H1 (cell line): Measurements from ENCODE around the gene HDHD2. TPM values are rescaled to one million over a fixed set of nuclear protein-coding genes. Genes with fewer than 3 reads are reported as not detected.

Source experiments
- CTCF ChIA-PET: fragments of 300-600 bp; sonication (Branson Sonifier 250); formaldehyde crosslinking; loops from one replicate; lab custom pipeline; 2021; ENCODE audit not compliant: partially characterized antibody; lab: Charles Lee
- POLR2A ChIA-PET: fragments of 300-600 bp; sonication (Branson Sonifier 250); formaldehyde crosslinking; loops from one replicate; lab custom pipeline; 2021; ENCODE audit warnings: inconsistent platforms; ENCODE audit not compliant: partially characterized antibody; lab: Charles Lee
- DNase-seq, 2 experiments: peaks; one replicate each; pipeline versions ENCODE4 v3.0.0 to v3.0.0-alpha.2; 2010 to 2022; ENCODE audit warnings: low spot score in 2 of 2, low read depth in 1 of 2, mixed read lengths in 1 of 2
- FAIRE-seq: peaks from 2 replicates; lab custom pipeline; 2011; peaks lifted over from hg19 to GRCh38; lab: Jason Lieb, UNC
- H2AFZ ChIP-seq: 2 replicates; pipeline ENCODE4 v1.8.1; 2012; ENCODE audit warnings: low read length, inconsistent platforms
- H2AK5ac ChIP-seq: 2 replicates; pipeline ENCODE4 v1.6.1; 2013; ENCODE audit warnings: low read depth, low read length
- H2BK120ac ChIP-seq: replicated peaks from 2 replicates; pipeline ENCODE3; 2013; ENCODE audit warnings: low read depth, low read length, inconsistent platforms
- H2BK12ac ChIP-seq: 2 replicates; pipeline ENCODE4 v1.6.1; 2013; ENCODE audit warnings: low read depth, low read length
- H2BK15ac ChIP-seq: 2 replicates; pipeline ENCODE4 v1.6.1; 2013; ENCODE audit warnings: low read length
- H2BK20ac ChIP-seq: 2 replicates; pipeline ENCODE4 v1.6.1; 2013; ENCODE audit warnings: low read length
- H2BK5ac ChIP-seq: 2 replicates; pipeline ENCODE4 v1.6.1; 2013; ENCODE audit warnings: low read depth, low read length
- H3K14ac ChIP-seq: 2 replicates; pipeline ENCODE4 v1.6.1; 2013; ENCODE audit warnings: inconsistent platforms; ENCODE audit not compliant: insufficient read length
- H3K18ac ChIP-seq: 2 replicates; pipeline ENCODE4 v1.6.1; 2013; ENCODE audit warnings: low read length; ENCODE audit errors: extremely low read depth
- H3K23ac ChIP-seq: 2 replicates; pipeline ENCODE4 v1.6.1; 2013; ENCODE audit warnings: inconsistent platforms; ENCODE audit not compliant: insufficient read length
- H3K23me2 ChIP-seq: 2 replicates; pipeline ENCODE4 v1.6.1; 2013; ENCODE audit warnings: low read depth, low read length
- H3K27ac ChIP-seq: 2 replicates; pipeline ENCODE4 v1.6.1; 2011; ENCODE audit warnings: low read depth, low read length, inconsistent platforms
- H3K27me3 ChIP-seq, 4 experiments: replicated peaks in 1 of 4; 1 replicate in 1 of 4; 2 replicates in 3 of 4; pipeline versions ENCODE4 v1.6.1 to v1.8.1; 2011 to 2013; ENCODE audit warnings: low read length in 3 of 4, mild to moderate bottlenecking in 3 of 4, inconsistent platforms in 2 of 4, mixed read lengths in 2 of 4, moderate library complexity in 1 of 4; ENCODE audit not compliant: control insufficient read depth in 3 of 4, insufficient read depth in 3 of 4; ENCODE audit errors: extremely low read depth in 1 of 4
- H3K36me3 ChIP-seq, 4 experiments: 2 replicates each; pipeline versions ENCODE4 v1.6.1 to v1.8.1; 2011 to 2013; ENCODE audit warnings: mild to moderate bottlenecking in 4 of 4, low read length in 3 of 4, moderate library complexity in 2 of 4, control low read depth in 1 of 4, inconsistent platforms in 1 of 4; ENCODE audit not compliant: insufficient read depth in 4 of 4, control insufficient read depth in 2 of 4
- H3K4ac ChIP-seq: replicated peaks from 2 replicates; pipeline ENCODE3; 2013; ENCODE audit warnings: low read length, low read depth, mixed read lengths, inconsistent platforms; ENCODE audit not compliant: insufficient read length
- H3K4me1 ChIP-seq, 4 experiments: replicated peaks in 1 of 4; 1 replicate in 1 of 4; 2 replicates in 3 of 4; pipeline versions ENCODE4 v1.6.1 to v1.8.1; 2011 to 2013; ENCODE audit warnings: low read length in 3 of 4, inconsistent platforms in 2 of 4, mixed read lengths in 1 of 4; ENCODE audit not compliant: insufficient read depth in 4 of 4, control insufficient read depth in 3 of 4
- H3K4me2 ChIP-seq, 2 experiments: 2 replicates each; pipeline versions ENCODE4 v1.6.1 to v1.8.1; 2011 to 2013; ENCODE audit warnings: low read depth in 2 of 2, low read length in 2 of 2, control low read depth in 1 of 2, inconsistent platforms in 1 of 2, mild to moderate bottlenecking in 1 of 2; ENCODE audit not compliant: insufficient read depth in 1 of 2
- H3K4me3 ChIP-seq, 4 experiments: fragments of 200-600, 300-600 bp in 1 of 4; sonication (generic), shearing (Covaris generic), sonication (Bioruptor Twin) in 1 of 4; 2 replicates each; pipeline versions ENCODE4 v1.5.1 to v1.8.1; 2011 to 2016; ENCODE audit warnings: low read length in 4 of 4, low read depth in 3 of 4, control low read depth in 2 of 4, inconsistent platforms in 2 of 4, mild to moderate bottlenecking in 2 of 4, mixed read lengths in 1 of 4, moderate library complexity in 1 of 4; ENCODE audit not compliant: insufficient read depth in 2 of 4; ENCODE audit errors: extremely low read depth in 1 of 4
- H3K56ac ChIP-seq: replicated peaks from 2 replicates; pipeline ENCODE3; 2013; ENCODE audit warnings: low read depth, mild to moderate bottlenecking, mixed read lengths, low read length, inconsistent platforms; ENCODE audit not compliant: insufficient read length
- H3K79me1 ChIP-seq: 2 replicates; pipeline ENCODE4 v1.6.1; 2013; ENCODE audit warnings: low read depth, low read length, control low read depth
- H3K79me2 ChIP-seq, 2 experiments: 2 replicates each; pipeline versions ENCODE4 v1.6.1 to v1.8.1; 2012 to 2013; ENCODE audit warnings: low read length in 2 of 2, mild to moderate bottlenecking in 2 of 2, inconsistent platforms in 1 of 2; ENCODE audit not compliant: insufficient read depth in 2 of 2, control insufficient read depth in 1 of 2
- H3K9ac ChIP-seq, 4 experiments: replicated peaks in 1 of 4; 1 replicate in 1 of 4; 2 replicates in 3 of 4; pipeline versions ENCODE4 v1.6.1 to v1.8.1; 2011 to 2013; ENCODE audit warnings: low read depth in 3 of 4, low read length in 3 of 4, control low read depth in 2 of 4, mild to moderate bottlenecking in 2 of 4, moderate library complexity in 2 of 4, inconsistent platforms in 1 of 4; ENCODE audit errors: extremely low read depth in 1 of 4
- H3K9me3 ChIP-seq, 2 experiments: 2 replicates each; pipeline versions ENCODE4 v1.6.1 to v1.8.1; 2012 to 2013; ENCODE audit warnings: mild to moderate bottlenecking in 2 of 2, moderate library complexity in 2 of 2, control low read depth in 1 of 2, inconsistent platforms in 1 of 2, low read depth in 1 of 2, low read length in 1 of 2, mixed read lengths in 1 of 2; ENCODE audit not compliant: insufficient read depth in 2 of 2
- H4K20me1 ChIP-seq, 2 experiments: replicated peaks in 1 of 2; 2 replicates each; pipeline versions ENCODE3 to v1.8.1; 2011 to 2013; ENCODE audit warnings: inconsistent platforms in 2 of 2, low read length in 2 of 2, mild to moderate bottlenecking in 1 of 2; ENCODE audit not compliant: insufficient read depth in 2 of 2, control insufficient read depth in 1 of 2
- H4K5ac ChIP-seq: 2 replicates; pipeline ENCODE4 v1.6.1; 2013; ENCODE audit warnings: low read length, low read depth, mixed read lengths, inconsistent platforms; ENCODE audit not compliant: insufficient read length
- H4K8ac ChIP-seq: 2 replicates; pipeline ENCODE4 v1.8.0; 2013; ENCODE audit warnings: mild to moderate bottlenecking, moderate library complexity, low read length, inconsistent platforms; ENCODE audit not compliant: insufficient read depth; ENCODE audit errors: extremely low read depth
- H4K91ac ChIP-seq: replicated peaks from 2 replicates; pipeline ENCODE3; 2013; ENCODE audit warnings: low read length, mixed read lengths, inconsistent platforms; ENCODE audit not compliant: insufficient read length
- MAX ChIP-seq: IDR thresholded peaks from 2 replicates; pipeline ENCODE4 v1.6.1; 2012; ENCODE audit warnings: inconsistent platforms
- RBBP5 ChIP-seq: IDR thresholded peaks from 2 replicates; pipeline ENCODE4 v1.7.1; 2012; ENCODE audit warnings: low read depth, mild to moderate bottlenecking, inconsistent platforms, low read length, moderate library complexity, borderline replicate concordance
- SAP30 ChIP-seq: fragments of 300-600 bp; sonication (generic); IDR thresholded peaks from 2 replicates; pipeline ENCODE4 v1.7.1; 2012; ENCODE audit warnings: low read length, moderate library complexity, mild to moderate bottlenecking, inconsistent platforms; ENCODE audit not compliant: insufficient read depth, insufficient replicate concordance
- SIRT6 ChIP-seq: IDR thresholded peaks from one replicate; pipeline ENCODE4 v1.7.1; 2012; ENCODE audit warnings: low read length, inconsistent platforms
- TCF12 ChIP-seq: IDR thresholded peaks from 2 replicates; pipeline ENCODE4 v1.6.1; 2011; ENCODE audit warnings: low read depth, mild to moderate bottlenecking, low read length
- WGBS, 2 experiments: shearing (Covaris generic) in 1 of 2; methylation state at CpG; one replicate each; pipeline versions ENCODE4 v1.1.6 to v1.1.7; 2013 to 2015; ENCODE audit warnings: low lambda C conversion rate in 2 of 2, mixed read lengths in 2 of 2, inconsistent platforms in 1 of 2, low coverage in 1 of 2, missing lambda C conversion rate in 1 of 2; ENCODE audit not compliant: insufficient replicate concordance in 2 of 2, insufficient coverage in 1 of 2, insufficient read length in 1 of 2; ENCODE audit errors: extremely low coverage in 1 of 2, missing lambda C conversion rate in 1 of 2; 5-methylcytosine and 5-hydroxymethylcytosine counted together
- polyA plus RNA-seq, 7 experiments: library from polyadenylated mRNA; depleted of rRNA in 3 of 7; stranded (reverse) in 5 of 7; unstranded in 2 of 7; fragments of >200 nt in 5 of 7; fragments of 200-250 nt in 2 of 7; gene quantifications; 1 replicate in 5 of 7; 2 replicates in 1 of 7; 4 replicates in 1 of 7; pipeline versions ENCODE4 v1.2.1 to v1.2.3, GENCODE V29; 2011 to 2013; ENCODE audit warnings: missing spikeins in 2 of 7, mixed read lengths in 2 of 7
- total RNA-seq: library from RNA; stranded (reverse); fragmentation: NEBNext Ultra II Directional; extraction: Animal tissue kit (Norgen Biotek cat#: 25700); gene quantifications from 2 replicates; pipeline ENCODE4 v1.2.1, GENCODE V29; 2021
- TF ChIP-seq, protein P1 (sequence below): IDR thresholded peaks from 2 replicates; pipeline ENCODE4 v1.6.1; 2011; ENCODE audit warnings: low read length, improper control_type of control experiment

The HDHD2 gene
- total and polyA plus RNA-seq, 2 of the 8 experiments (the other 6 are each of a cell fraction or from before 2014, with no cell fraction given) = 16.7 to 42.7 TPM

- H3K4ac ChIP-seq = peak overlapping the region; percentile 90
- H3K36me3 ChIP-seq = peaks cover 0 to 21% (median 4%) of the 10 kb centered on the region in 4 experiments; a peak in 3 of 8 replicates
- peak overlapping the region; percentile 84; the same call in 1 of the 2 replicates for H2BK5ac ChIP-seq
- H2BK12ac ChIP-seq = 0 out of 2 replicates have a peak overlapping the region, but pooled peaks have one; percentile 53
- H3K18ac ChIP-seq = peak overlapping the region; percentile 97; the same call in 1 of the 2 replicates
- H2BK120ac ChIP-seq = no peak overlapping the region
- ChIA-PET CTCF (interaction anchor here (0.6 to 1.9 kb wide), 7 partner anchors 37 to 507 kb away, joined by 3 to 10 read pairs (median 5); no protein-coding TSS in a partner anchor), POLR2A (interaction anchor here (0.6 to 2.8 kb wide), 7 partner anchors 8 to 112 kb away, joined by 3 to 10 read pairs (median 3); no protein-coding TSS in a partner anchor)
- FAIRE-seq = no peak
- DNase-seq = no peak
- peak overlapping the region; percentile 91 for H4K5ac ChIP-seq
- H3K23ac ChIP-seq = no peak overlapping the region
- H3K79me1 ChIP-seq = peaks cover 2% of the 10 kb centered on the region; the same call in 1 of the 2 replicates
- H3K27ac ChIP-seq = peak overlapping the region; percentile 76
- H4K8ac ChIP-seq = peak overlapping the region; percentile 96; the same call in 1 of the 2 replicates
- H3K4me1 ChIP-seq = peaks cover 0 to 2% (median 1%) of the 10 kb centered on the region in 4 experiments; a peak in 4 of 7 replicates
- H2AFZ ChIP-seq = peak overlapping the region; percentile 87; the same call in 1 of the 2 replicates
- H2AK5ac ChIP-seq = no peak overlapping the region
- peak overlapping the region; percentile 70 to 91 (median 86) for H3K4me3 ChIP-seq
- no peaks in the 10 kb centered on the region for H3K27me3 ChIP-seq
- H3K79me2 ChIP-seq = peaks cover 7 to 39% of the 10 kb centered on the region in 2 experiments; a peak in 3 of 4 replicates
- H2BK20ac ChIP-seq = no peak overlapping the region
- H2BK15ac ChIP-seq = no peak overlapping the region
- H3K14ac ChIP-seq = peak overlapping the region; percentile 37
- H3K23me2 ChIP-seq = peaks cover 12% of the 10 kb centered on the region
- H3K56ac ChIP-seq = peak overlapping the region; percentile 94
- peak overlapping the region in 3 of 4 experiments; percentile 62 to 98 (median 84); a peak in 6 of 7 replicates for H3K9ac ChIP-seq
- no peaks in the 10 kb centered on the region for H4K20me1 ChIP-seq
- peak overlapping the region; percentile 97 for H3K4me2 ChIP-seq
- TF ChIP-seq TCF12 (no peak), SAP30 (no peak), SIRT6 (no peak), MAX (no peak), RBBP5 (no peak)
- TF ChIP-seq, protein P1, sequence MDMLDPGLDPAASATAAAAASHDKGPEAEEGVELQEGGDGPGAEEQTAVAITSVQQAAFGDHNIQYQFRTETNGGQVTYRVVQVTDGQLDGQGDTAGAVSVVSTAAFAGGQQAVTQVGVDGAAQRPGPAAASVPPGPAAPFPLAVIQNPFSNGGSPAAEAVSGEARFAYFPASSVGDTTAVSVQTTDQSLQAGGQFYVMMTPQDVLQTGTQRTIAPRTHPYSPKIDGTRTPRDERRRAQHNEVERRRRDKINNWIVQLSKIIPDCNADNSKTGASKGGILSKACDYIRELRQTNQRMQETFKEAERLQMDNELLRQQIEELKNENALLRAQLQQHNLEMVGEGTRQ = no peak
- H4K91ac ChIP-seq = peak overlapping the region; percentile 90
- 33% methylated on average over 10 of the region's 13 CpGs; no CpG with 5 or more reads in 1 of the 2 experiments for WGBS, 2 experiments
- H3K9me3 ChIP-seq = no peaks in the 10 kb centered on the region
Measured at GRCh38 chr18:47150824-47151366, 595 bp upstream of the HDHD2 start.
